Uterus (tissue), 4 donors: ENCODE results near the gene ESR2. TPM values are rescaled to one million over a fixed set of nuclear protein-coding genes. Genes with fewer than 3 reads are reported as not detected.
A peak's percentile ranks its signal among the peaks of the same experiment; 100 is the strongest.

Experiments used
- DNase-seq, 2 donors: peaks; one replicate each; pipeline ENCODE4 v3.0.0-alpha.2; 2019 to 2020
- H3K27ac ChIP-seq, 2 donors: fragments of 200-600 bp; sonication (generic); 1 replicate in 1 of 2; 2 replicates in 1 of 2; pipeline ENCODE4 v1.5.1; 2016 to 2018
- H3K27me3 ChIP-seq, 2 donors: fragments of 200-600 bp; sonication (generic); one replicate each; pipeline ENCODE4 v1.5.1; 2018 to 2019; ENCODE audit warnings: control low read depth in 1 of 2
- H3K36me3 ChIP-seq, 2 donors: fragments of 200-600 bp; sonication (generic); one replicate each; pipeline ENCODE4 v1.5.1; 2019; ENCODE audit warnings: control low read depth in 1 of 2
- H3K4me1 ChIP-seq, 2 donors: fragments of 200-600 bp; sonication (generic); one replicate each; pipeline ENCODE4 v1.5.1; 2018 to 2019; ENCODE audit warnings: control low read depth in 1 of 2
- H3K4me3 ChIP-seq, 2 donors: fragments of 200-600 bp; sonication (generic); 1 replicate in 1 of 2; 2 replicates in 1 of 2; pipeline ENCODE4 v1.5.1; 2018 to 2019; ENCODE audit warnings: mild to moderate bottlenecking in 1 of 2
- H3K9me3 ChIP-seq, 2 donors: fragments of 200-600 bp; sonication (generic); one replicate each; pipeline ENCODE4 v1.5.1; 2019; ENCODE audit warnings: control low read depth in 1 of 2
- POLR2A ChIP-seq, 2 donors: fragments of 450-650 bp; IDR thresholded peaks; one replicate each; pipeline ENCODE4 v1.6.1; 2016; ENCODE audit warnings: antibody characterized with exemption in 2 of 2, mild to moderate bottlenecking in 1 of 2, moderate library complexity in 1 of 2
- intact Hi-C: fragments of 100-400 bp; cut with DNase I; formaldehyde crosslinking; loops from one replicate; pipeline ENCODE4 v1.15.1; 2023; ENCODE audit warnings: low total_unique reads
- total RNA-seq, 4 donors: library from RNA; depleted of rRNA in 3 of 4; stranded (reverse); fragments of >200 nt in 3 of 4; gene quantifications; one replicate each; pipeline versions ENCODE4 v1.1.0 to v1.2.4, GENCODE V29; 2014 to 2023
- TF ChIP-seq, protein P1 (sequence below), 4 experiments: fragments of 200-600 bp in 2 of 4; fragments of 450-650 bp in 2 of 4; sonication (generic) in 2 of 4; IDR thresholded peaks; one replicate each; pipeline ENCODE4 v1.5.1; 2016 to 2019; ENCODE audit warnings: antibody characterized with exemption in 4 of 4, mild to moderate bottlenecking in 2 of 4, moderate library complexity in 1 of 4
- donor health status: DM: yes; HTN: yes; CAD: no.

The ESR2 gene
- total RNA-seq, 4 donors from 2014 or later, result 0.41 to 8.2 (median 3.9) TPM

DNA sequence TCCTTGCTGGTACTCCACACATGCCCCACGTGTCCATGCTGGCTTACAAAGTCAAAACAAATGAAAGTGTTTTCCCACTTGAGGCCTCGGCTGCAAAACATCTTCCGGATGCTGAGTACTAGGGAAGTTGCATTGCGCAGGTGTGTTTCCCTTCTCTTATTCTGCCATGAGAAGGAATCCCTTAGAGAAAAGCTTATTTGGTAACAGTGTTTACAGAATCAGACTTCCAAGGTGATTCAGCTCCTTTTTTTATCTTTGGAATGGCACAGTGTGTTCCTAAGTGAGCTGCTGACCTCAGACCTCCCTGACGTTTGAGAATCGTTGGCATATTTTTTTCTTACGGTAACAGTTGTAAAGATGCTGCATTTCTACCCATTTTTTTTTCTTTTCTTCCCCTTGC, 211.3 kb downstream of the ESR2 start:
- peak overlapping the region; percentile 75 to 81 for H3K27ac ChIP-seq
- intact Hi-C loops, result no loop called here
- peak in 1 of 2 donors; percentile 49 for DNase-seq

DNA sequence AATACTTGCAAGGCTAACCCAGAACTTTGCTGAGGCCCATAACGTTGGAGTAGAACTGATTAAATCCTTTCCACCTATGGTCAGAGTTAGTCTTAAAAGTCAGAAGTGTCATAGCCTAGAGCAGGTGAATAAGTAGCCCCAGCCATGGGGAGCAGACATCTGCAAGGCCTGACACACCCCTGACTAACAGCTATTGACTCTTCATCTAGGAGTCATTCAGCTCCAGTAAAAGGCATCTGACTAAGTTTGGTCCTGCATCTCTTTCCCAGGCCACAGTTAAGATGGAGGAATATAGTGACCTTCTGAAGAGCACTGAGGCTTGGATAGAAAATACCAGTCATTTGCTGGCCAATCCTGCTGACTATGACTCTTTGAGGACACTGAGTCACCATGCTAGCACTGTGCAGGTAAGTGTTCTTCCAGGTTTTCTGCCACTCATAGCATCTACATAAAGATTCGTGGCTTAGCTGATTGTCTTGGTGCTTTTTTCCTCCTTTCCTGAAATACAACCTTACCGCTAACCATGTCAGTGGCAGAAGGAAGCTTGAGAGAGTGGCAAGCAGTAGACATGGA, 212.9 kb downstream of the ESR2 start:
- DNase-seq, result no peak
- Histone ChIP-seq H3K27ac (peak overlapping the region in 1 of 2 donors; percentile 75), H3K36me3 (no peaks in the 10 kb centered on the region), H3K4me3 (no peak overlapping the region), H3K4me1 (no peaks in the 10 kb centered on the region), H3K27me3 (no peaks in the 10 kb centered on the region), H3K9me3 (no peaks in the 10 kb centered on the region)
- TF ChIP-seq POLR2A (IDR thresholded peaks at IDR 0.05), result no peak
- TF ChIP-seq, protein P1, sequence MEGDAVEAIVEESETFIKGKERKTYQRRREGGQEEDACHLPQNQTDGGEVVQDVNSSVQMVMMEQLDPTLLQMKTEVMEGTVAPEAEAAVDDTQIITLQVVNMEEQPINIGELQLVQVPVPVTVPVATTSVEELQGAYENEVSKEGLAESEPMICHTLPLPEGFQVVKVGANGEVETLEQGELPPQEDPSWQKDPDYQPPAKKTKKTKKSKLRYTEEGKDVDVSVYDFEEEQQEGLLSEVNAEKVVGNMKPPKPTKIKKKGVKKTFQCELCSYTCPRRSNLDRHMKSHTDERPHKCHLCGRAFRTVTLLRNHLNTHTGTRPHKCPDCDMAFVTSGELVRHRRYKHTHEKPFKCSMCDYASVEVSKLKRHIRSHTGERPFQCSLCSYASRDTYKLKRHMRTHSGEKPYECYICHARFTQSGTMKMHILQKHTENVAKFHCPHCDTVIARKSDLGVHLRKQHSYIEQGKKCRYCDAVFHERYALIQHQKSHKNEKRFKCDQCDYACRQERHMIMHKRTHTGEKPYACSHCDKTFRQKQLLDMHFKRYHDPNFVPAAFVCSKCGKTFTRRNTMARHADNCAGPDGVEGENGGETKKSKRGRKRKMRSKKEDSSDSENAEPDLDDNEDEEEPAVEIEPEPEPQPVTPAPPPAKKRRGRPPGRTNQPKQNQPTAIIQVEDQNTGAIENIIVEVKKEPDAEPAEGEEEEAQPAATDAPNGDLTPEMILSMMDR (IDR thresholded peaks at IDR 0.05), result no peak
- intact Hi-C loops, result no loop called here

More for the DNA sequence above, 211.3 kb downstream of the ESR2 start:
- Histone ChIP-seq H3K4me1 (no peaks in the 10 kb centered on the region), H3K4me3 (no peak overlapping the region), H3K27me3 (no peaks in the 10 kb centered on the region), H3K36me3 (no peaks in the 10 kb centered on the region), H3K9me3 (no peaks in the 10 kb centered on the region)
- TF ChIP-seq, protein P1 (IDR thresholded peaks at IDR 0.05), result no peak
- no peak for TF ChIP-seq POLR2A (IDR thresholded peaks at IDR 0.05)

DNA sequence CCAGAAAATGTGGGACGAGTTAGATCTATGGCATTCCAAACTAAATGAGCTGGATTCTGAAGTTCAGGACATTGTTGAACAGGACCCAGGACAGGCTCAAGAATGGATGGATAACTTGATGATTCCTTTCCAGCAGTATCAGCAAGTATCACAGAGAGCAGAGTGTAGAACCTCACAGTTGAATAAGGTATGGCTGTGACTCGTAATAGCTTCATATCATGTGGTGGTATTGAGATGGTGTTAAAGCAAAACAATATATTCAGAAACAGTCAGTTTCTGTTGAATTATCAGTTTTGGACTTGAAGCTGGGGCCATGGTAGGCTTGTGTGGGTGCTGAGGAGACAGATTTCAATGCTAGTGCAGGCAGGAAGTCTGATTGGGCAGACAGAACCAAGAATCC, 213.7 kb downstream of the ESR2 start:
- no peak overlapping the region for H3K4me3 ChIP-seq
- H3K27ac ChIP-seq, result peak overlapping the region in 1 of 2 donors; percentile 75
- no peaks in the 10 kb centered on the region for H3K36me3 ChIP-seq
- no peak for DNase-seq
- no peaks in the 10 kb centered on the region for H3K9me3 ChIP-seq
- intact Hi-C loops, result no loop called here
- no peaks in the 10 kb centered on the region for H3K4me1 ChIP-seq
- TF ChIP-seq POLR2A (IDR thresholded peaks at IDR 0.05), result no peak
- TF ChIP-seq, protein P1 (IDR thresholded peaks at IDR 0.05), result no peak
- H3K27me3 ChIP-seq, result no peaks in the 10 kb centered on the region

DNA sequence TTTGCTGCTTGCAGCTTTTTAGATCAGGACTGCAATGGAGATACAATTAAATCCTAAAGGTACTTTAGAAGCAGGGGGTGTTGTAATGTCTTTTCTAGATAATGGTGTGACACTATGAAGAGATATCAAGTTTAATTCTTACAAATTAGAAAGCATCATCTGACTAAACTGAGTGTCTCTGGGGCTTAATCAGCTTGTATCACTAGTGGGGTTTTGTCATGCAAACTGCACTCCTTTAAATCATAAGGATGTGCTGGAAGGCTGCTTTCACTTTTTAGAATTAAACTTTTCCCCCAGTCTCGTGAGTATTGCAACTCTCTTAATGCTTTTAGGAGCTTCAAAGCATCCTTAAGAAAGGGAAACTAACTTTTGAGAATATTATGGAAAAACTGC, 218.6 kb downstream of the ESR2 start:
- TF ChIP-seq, protein P1 (IDR thresholded peaks at IDR 0.05), result no peak
- TF ChIP-seq POLR2A (IDR thresholded peaks at IDR 0.05), result no peak
- Histone ChIP-seq H3K36me3 (no peaks in the 10 kb centered on the region), H3K27me3 (no peaks in the 10 kb centered on the region), H3K4me1 (no peaks in the 10 kb centered on the region), H3K9me3 (no peaks in the 10 kb centered on the region), H3K4me3 (no peak overlapping the region), H3K27ac (no peak overlapping the region)
- no peak for DNase-seq
- intact Hi-C loops, result no loop called here

DNA sequence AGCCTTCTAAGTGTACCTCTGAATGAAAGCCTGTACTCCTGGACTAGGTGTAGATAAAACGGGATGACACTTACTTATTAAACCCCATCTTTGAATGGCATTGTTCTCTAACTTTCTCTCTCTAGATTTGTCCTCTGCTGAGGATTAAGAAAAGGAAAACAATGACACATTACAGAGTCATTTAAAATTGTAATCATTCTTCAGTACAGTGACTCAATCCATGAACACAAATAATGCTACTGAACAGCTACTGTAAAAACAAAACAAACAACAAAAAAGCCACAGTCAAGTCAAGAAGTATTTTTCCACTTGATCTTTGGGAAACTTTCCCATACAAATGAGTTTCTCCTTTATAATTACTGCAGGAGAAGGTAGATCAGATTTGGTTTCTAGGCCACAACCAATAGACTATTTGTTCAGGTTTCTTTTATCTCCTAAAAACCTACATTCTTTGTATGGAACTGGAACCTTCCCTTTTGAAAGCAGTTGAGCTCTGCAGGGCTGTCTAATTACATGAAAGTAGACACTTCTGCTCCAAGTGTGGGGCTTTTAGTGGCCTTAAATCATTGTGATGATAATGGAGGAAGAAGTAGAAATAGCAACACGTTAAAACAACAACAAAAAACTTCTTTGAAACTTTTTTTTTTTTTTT, 219.1 kb downstream of the ESR2 start:
- intact Hi-C loops, result no loop called here
- no peaks in the 10 kb centered on the region for H3K4me1 ChIP-seq
- TF ChIP-seq POLR2A (IDR thresholded peaks at IDR 0.05), result no peak
- TF ChIP-seq, protein P1 (IDR thresholded peaks at IDR 0.05), result no peak
- H3K9me3 ChIP-seq, result no peaks in the 10 kb centered on the region
- H3K27me3 ChIP-seq, result no peaks in the 10 kb centered on the region
- H3K36me3 ChIP-seq, result no peaks in the 10 kb centered on the region
- DNase-seq, result no peak
- H3K27ac ChIP-seq, result no peak overlapping the region
- H3K4me3 ChIP-seq, result no peak overlapping the region
